Fibroblast of skin of right quadriceps (primary cell): ENCODE measurements around the gene LMF2.

ENCODE experiments used
- DNase-seq: peaks from one replicate; pipeline ENCODE4 v3.0.0-alpha.2; 2013

Gene LMF2, protein sequence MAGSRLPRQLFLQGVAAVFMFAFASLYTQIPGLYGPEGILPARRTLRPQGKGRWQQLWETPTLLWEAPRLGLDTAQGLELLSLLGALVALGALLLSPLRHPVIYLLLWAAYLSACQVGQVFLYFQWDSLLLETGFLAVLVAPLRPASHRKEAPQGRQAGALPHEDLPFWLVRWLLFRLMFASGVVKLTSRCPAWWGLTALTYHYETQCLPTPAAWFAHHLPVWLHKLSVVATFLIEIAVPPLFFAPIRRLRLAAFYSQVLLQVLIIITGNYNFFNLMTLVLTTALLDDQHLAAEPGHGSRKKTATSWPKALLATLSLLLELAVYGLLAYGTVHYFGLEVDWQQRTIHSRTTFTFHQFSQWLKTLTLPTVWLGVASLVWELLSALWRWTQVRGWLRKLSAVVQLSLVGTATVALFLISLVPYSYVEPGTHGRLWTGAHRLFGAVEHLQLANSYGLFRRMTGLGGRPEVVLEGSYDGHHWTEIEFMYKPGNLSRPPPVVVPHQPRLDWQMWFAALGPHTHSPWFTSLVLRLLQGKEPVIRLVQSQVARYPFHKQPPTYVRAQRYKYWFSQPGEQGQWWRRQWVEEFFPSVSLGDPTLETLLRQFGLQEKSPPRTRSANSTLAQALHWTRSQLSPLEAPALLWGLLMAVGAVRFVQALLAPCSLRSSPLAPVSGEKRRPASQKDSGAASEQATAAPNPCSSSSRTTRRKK

DNA sequence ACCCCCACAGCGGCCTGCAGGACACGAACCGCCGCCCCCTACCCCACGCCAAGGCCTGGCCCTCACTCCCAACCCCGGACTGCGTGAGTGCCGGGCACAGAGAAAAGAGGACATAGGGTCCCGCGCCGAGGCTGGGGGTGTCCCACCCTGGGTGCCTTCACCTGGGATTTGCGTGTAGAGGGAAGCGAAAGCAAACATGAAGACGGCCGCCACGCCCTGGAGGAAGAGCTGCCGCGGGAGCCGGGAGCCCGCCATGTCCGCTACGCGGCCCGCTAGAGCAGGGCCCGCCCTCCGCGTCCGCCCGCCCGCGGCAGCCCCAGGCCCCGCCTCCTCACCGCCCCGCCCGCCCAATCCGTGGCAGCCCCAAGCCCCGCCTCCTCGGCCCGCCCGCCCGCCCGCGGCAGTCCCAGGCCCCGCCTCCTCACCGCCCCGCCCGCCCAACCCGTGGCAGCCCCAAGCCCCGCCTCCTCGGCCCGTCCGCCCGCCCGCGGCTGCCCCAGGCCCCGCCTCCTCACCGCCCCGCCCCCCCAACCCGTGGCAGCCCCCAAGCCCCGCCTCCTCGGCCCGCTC lies at the start of gene LMF2:
Gene LMF2, minus strand, starts transcription at position 282 of the 570 bp plus-strand sequence. Its CDS starts 27 bp downstream, at position 255.
- no peak for DNase-seq

DNA sequence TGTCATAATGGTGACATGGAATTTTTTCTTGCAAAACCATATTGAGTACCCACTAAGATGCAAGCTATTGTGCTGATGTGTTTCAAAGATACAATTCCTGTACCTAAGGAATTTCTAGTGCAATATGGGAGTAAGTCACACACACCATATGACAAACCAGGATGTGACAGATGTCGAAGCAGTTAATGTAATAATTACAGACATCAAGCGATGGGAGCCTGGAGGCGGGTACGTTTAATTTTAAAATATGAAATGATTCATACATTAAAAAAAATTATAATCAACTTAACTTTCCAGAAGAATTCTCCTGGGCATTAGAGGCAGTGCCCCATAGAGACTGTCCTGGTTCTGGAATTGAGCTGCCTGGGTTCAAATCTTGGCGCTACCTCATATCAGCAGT lies 49.2 kb upstream of the LMF2 start:
- DNase-seq, result no peak

DNA sequence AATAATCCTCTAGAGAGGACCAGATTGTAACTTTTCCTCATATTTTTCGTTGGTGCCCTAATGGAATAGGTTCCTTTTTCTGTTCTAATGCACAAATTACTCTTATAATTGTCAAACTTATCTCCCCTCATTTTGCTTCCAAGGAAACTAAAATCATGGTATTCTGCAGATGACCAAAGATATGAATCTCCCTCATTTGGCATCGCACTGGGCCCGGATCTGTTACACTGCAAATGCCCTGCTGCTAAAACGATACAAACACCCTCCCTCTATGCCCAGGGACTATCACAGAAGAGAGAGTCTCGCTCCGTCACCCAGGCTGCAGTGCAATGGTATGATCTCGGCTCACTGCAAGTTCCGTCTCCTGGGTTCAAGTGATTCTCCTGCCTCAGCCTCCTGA lies 45.8 kb upstream of the LMF2 start:
- DNase-seq, result no peak

DNA sequence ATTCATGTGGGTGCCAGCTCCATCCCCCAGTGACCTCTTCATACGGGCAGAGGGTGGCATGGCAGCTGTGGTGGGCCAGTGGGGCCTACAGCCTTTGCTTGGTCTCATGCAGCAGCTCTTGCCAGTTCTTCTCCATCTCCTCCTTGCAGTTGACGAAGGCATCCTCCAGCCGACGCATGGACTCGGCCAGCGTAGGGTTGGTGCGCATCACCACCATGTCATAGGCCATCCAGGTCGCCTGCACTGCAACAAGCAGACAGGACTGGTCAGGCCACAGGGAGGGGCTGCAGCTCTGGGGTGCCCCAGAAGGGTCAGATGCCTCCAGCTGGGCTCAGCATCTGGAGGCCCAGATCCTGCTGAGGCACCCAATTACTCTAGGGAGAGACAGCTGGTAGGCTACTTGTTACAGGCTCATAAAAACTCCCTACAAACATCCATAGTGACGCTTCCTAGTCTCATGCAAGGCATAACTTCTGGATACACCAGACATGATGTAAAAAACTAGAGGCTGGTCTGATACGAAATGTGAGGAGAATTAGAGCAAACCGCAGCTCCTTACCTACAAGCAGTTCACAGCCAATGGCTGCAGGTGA lies 43.8 kb upstream of the LMF2 start:
- DNase-seq, result no peak

DNA sequence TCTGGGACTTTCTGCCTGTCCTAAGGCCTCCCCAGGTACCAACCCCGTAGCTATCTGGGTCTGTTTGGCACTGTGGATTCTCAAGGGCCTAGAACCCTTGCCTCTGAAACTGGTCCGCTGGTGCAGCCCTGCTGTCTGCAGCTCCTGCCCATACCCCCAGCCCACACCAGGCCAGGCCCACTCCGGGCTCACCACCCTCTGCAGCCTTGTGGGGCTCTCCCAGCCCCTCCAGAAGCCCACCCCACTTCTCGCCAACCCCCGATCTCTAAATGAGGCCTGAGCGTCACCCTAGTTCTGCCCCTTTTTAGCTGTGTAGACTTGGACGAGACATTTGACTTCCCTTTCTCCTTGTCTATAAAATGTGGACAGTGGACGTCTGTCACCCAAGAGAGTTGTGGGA lies 42.9 kb upstream of the LMF2 start:
- DNase-seq, result no peak

DNA sequence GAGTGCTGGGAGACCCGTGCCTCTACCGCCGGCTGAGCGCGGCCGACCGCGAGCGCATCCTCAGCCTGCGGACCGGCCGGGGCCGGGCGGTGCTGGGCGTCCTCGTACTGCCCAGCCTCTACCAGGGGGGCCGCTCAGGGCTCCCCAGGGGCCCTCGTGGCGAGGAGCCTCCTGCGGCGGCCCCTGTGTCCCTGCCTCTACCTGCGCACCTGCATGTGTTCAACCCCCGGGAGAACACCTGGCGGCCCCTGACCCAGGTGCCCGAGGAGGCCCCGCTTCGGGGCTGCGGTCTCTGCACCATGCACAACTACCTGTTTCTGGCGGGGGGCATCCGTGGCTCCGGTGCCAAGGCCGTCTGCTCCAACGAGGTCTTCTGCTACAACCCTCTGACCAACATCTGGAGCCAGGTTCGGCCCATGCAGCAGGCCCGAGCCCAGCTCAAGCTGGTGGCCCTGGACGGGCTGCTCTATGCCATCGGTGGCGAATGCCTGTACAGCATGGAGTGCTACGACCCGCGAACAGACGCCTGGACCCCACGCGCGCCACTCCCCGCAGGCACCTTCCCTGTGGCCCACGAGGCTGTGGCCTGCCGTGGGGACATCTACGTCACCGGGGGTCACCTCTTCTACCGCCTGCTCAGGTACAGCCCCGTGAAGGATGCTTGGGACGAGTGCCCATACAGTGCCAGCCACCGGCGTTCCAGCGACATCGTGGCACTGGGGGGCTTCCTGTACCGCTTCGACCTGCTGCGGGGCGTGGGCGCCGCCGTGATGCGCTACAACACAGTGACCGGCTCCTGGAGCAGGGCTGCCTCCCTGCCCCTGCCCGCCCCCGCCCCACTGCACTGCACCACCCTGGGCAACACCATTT lies 41.7 kb upstream of the LMF2 start:
- no peak for DNase-seq

DNA sequence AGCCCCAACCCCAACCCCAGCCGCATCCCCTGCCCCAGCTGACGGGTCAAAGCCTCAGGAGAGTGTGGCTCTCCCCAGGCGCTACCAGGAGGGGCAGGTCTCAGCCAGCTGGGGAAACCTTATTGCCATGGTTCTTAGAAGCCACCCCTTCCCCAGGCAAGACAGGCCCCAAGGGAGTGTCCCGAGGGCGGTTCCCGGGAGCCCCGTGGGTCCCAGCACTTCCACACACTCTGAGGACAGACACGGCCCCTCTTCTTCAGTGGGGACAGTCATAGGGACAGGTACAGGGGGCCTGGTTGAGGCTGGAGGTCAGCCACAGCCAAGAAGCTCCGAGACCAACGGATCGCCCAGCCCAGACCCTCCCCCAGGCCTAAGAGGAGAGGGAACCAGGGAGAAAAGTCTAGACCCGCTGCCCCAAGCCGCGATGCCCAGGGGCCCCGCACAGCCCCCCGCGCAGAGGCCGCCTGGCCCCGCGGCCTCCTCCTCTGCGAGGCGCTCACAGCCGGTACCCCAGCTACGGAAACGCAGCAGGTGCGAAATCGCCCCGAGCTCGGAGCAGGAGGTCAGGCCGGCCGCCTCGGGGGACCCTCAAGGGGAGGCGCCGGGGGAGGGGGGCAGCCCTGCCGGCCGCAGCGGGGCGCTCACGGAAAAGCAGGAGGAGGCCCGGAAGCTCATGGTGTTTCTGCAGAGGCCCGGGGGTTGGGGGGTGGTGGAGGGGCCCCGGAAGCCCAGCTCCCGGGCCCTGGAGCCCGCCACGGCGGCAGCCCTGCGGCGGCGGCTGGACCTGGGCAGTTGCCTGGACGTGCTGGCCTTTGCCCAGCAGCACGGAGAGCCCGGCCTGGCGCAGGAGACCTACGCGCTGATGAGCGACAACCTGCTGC lies 40.8 kb upstream of the LMF2 start:
- no peak for DNase-seq

DNA sequence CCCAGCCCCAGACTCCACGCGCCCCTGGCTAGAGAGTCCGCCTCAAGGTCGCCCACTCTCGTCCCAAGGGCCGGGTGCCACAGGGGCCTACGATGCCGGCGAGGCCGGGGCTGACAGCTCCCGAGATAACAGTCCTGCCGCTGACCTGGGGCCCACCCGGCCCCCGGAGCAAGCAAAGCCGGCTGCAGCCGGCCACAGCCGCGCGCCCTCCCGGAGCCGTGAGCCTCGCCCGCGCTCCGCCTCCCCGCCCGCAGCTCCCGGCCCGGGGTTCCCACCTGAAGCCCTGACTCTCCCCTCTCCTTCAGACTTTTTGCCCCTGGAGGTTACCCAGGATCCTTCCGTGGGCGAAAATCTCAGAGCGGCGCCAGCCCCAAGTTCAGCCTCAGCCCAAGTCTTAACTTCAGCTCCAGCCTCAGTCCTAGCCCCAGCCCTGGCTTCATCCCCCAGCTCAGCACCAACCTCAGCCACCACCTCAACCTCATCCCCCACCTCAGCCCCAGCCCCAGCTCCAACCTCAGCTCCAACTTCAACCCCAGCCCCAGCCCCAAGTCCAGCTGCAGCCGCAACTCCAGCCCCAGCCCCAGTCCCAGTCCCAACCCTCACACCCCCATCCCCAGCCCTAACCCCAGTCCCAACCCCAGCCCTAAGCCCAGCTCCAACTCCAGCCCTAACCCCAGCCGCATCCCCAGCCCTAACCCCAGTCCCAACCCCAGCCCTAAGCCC lies 39.9 kb upstream of the LMF2 start:
- DNase-seq, result no peak

DNA sequence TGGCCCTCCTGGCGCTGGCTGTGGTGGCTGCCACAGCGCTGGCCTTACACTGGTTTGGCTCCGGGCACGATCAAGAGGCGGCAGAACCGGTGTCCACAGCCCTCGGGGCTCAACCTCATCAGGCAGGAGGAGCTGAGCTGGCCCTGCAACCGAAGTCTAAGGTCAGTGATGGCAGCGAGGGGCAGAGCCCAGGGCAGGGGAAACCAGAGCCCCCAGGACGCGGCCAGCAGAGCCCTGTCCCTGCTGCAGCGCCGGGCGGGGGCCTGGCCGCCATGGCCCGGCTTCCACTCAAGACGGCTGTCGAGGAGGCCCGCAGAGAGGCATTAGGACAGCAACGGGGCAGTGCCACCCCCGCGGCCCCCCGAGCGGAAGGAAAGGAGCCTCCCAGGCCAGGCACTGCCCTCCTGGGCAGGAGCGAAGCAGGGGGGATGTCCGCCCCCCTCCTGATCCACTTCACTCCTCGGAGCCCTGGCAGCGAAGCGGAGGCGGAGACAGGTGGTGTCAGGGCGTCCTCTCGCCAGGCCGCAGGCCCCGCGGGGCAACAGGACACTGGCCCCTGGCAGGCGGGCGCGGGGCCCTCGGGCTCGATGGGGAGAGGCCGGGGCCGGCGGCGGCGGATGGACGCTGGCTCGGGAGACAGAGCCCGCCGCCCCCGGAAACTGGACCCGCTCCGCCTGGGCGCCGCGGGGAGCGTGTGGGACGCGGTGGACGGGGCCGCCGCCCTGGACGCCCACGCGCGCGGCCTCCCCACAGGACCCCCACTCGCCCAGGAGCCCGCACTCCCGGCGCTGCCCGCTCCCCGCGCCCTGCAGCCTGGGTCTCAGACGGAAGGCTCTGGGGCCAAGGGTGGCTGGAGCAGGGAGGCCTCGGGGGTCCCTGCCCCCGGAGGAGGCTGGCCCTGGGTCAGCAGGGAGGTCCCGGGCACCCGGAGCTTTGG lies 39.1 kb upstream of the LMF2 start:
- DNase-seq, result no peak

DNA sequence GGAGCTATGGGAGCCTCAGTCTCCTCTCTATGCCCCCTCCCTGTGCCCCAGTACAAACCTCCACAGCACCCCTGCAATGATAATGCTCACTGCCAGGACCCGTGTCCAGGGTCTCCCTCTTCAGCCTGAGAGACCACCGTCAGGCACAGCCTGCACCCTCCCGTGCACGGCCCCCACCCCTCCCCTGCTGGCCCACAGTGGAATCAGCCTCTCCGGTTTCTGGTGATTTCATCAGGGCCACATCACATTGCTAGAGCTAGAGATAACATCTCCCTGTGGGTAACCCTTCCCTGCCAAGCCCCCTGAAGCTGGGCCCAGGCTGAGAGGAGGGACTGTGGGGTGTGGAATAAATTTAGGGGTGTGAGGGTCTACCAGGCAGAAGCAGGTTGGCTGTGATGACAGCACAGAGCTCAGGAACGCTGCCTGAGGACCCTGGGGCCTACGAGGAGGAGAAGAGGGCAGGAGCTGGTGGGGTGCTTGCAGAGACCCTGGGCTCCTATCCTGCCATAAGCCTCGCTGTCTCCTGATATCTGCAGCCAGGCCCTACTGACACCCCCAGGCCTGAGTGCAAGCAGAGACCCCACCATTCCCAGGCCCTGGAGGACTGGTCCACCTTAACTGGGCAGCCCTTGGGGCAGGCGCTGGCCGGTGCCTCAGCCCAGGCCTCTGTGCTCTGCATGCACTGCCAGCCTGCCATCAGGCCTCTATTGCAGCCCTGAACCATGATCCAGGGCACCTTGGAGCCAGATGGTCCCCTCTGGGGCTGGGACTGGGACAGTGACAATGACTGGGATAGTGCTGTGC lies 38.2 kb upstream of the LMF2 start, which contains the start of gene KLHDC7B:
Gene KLHDC7B, plus strand, starts transcription at position 378 of the 804 bp plus-strand sequence. Its CDS starts 345 bp downstream, at position 723.
- peak; percentile 69 for DNase-seq

DNA sequence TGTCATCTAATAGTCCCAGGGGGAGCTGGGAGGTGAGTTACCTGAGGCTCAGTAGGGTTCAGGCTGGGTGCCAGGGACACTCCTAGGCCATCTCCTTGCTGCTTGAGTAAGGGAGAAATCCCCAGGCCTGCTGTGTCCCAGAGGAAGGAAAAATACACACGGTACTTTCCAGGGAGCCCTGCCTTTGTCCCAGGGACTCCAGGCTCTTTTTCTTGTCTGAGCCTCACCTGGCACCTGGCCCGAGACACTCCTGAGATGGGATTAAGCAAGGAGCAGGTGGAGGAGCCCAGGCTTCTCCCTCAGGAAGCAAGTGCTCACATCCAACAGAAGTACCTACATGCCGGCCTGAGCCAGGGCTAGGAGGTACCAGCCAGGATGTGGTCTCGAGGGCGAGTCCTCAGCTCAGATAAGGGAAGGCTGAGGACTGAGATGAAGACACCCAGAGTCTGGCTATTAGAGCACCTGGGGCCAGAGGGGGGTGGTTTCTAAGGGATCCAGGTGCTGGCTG lies 37.3 kb upstream of the LMF2 start:
- DNase-seq, result no peak

DNA sequence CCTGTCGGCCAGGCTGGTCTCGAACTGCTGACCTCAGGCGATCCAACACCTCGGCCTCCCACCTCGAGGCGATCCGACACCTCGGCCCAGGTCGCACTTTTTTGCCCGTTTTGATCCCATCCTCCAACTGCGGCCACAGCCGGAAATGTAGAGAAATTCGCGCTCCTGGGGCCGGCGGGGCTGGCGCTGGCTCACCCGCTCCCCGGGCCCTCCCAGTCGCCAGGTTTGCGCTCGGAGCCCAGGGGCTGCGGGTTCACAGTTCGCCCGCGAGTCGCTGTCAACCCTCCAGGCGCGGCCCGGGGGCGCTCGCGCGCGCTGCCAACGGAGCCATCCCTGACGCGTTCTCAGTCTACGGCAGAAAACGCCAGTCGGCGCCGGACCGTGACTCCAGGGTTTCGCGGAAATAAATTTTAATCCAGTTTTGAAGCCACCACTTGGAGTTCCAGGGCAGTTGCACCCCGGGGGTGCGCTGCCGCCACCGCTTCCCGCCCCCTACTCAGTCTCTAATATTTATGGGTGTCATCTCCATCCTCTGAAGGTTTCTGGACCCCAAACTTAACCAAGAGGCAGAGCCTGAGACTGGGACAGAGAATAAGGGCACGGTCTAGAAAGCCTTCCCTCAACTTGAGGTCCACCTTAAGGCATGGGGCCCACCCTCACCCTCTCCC lies 36.7 kb upstream of the LMF2 start:
- DNase-seq, result peak; percentile 59

DNA sequence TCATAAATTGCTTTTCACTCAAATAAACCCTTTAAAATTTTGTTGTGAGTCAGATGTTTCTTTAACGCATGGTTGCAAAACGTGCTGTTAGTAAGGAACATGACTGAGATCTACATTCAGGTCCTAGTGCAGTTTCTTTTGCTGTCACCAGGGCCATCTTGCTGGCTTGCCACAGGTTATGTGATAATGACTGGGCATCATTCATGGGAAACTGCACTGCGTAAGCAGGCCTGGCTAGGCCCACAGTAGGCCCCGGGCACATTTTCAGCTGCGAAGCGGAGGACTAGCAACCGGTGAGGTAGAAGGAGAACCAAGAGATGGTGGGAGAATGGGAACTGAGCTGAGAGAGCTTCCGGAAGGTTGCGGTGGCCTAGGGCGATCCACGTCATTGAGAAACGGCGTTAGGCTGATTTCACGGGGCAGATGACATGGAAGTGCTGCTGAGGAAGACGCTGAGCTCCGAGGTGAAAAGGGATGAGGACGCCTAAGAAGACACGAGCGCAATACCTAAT lies 35.0 kb upstream of the LMF2 start:
- DNase-seq, result no peak

DNA sequence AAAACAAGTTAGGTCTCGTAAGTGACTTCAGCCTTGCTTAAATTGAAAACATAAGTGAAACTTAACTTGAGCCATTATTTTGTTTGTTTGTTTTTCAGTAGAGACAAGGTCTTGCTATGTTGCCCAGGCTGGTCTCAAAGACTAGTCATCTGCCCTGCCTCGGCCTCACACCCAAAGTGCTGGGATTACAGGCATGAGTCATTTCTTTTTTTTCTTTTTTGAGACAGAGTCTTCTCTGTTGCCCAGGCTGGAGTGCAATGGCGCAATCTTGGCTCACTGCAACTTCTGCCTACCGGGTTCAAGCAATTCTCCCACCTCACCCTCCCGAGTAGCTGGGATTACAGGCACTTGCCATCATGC lies 34.1 kb upstream of the LMF2 start:
- DNase-seq, result peak; percentile 82

DNA sequence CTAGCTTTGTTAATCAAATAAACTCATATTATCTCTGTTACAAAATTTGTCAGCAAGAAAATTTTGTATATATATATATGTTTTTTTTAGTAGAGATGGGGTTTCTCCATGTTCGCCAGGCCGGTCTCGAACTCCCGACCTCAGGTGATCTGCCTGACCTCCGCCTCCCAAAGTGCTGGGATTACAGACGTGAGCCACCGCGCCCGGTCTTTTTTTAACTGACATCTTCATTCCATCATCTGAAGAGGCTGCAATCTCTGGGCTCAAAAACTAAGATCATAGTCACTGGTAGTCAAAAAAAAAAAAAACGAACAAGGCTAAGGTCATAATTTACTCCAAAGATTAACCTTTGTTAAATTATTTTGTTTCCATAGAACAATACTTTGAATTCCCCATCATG lies 32.9 kb upstream of the LMF2 start:
- no peak for DNase-seq

DNA sequence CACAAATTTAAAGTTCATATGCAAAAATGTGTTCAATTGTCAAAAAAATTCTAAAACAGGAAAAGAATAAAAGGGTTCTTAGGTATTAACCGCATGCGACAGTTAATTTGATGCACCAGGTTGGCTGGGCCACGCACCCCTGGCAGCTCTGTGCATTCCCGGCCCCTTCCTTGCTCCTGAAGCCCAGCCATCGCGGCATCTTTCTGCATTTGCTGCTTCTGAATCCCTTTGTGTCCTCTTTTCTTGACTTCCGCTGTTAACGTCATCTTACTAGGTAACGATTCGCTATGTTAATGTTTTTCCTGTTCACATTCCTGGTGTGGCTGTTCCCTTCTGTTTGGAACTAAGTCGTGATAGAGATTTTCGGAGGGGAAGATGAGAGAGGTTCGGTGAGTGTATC lies 30.3 kb upstream of the LMF2 start:
- no peak for DNase-seq

DNA sequence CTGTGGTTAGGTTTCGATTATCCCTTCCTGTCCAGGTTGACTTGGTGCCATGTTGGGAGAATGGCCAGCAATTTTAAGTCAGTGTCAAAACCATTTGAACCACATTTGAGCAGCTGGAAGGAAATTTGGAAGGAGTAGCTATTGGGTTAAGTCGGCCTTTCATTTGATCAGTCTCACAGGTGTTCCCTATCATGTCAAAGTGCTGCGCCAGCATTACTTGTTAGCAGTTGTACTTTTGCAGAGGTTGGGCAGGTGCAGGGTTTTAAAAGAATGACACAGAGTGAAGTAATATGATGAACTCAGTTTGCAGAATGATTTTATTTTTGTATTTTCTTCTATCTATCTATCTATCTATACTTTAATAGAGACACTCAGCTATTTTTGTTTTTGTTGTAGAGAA lies 28.7 kb upstream of the LMF2 start:
- DNase-seq, result no peak

DNA sequence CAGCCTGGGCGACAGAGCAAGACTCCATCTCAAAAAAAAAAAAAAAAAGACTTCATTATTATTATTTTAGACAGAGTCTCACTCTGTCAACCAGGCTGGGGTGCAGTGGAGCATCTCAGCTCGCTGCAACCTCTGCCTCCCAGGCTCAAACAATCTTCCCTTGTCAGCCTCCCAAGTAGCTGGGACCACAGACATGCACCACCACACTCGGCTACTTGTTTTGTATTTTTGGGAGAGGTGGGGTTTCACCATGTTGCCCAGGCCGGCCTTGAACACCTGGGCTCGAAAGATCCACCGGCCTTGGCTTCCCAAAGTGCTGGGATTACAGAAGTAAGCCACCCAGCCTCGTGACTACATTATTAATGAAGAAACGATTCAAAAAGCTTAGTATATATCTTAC lies 27.6 kb upstream of the LMF2 start:
- DNase-seq, result no peak
